ENCODE results near the gene CYP2C19.

GRCh38 chr10:94725871-94726270 lies 36.6 kb upstream of the CYP2C19 start:
- TF ChIP-seq, protein P1, sequence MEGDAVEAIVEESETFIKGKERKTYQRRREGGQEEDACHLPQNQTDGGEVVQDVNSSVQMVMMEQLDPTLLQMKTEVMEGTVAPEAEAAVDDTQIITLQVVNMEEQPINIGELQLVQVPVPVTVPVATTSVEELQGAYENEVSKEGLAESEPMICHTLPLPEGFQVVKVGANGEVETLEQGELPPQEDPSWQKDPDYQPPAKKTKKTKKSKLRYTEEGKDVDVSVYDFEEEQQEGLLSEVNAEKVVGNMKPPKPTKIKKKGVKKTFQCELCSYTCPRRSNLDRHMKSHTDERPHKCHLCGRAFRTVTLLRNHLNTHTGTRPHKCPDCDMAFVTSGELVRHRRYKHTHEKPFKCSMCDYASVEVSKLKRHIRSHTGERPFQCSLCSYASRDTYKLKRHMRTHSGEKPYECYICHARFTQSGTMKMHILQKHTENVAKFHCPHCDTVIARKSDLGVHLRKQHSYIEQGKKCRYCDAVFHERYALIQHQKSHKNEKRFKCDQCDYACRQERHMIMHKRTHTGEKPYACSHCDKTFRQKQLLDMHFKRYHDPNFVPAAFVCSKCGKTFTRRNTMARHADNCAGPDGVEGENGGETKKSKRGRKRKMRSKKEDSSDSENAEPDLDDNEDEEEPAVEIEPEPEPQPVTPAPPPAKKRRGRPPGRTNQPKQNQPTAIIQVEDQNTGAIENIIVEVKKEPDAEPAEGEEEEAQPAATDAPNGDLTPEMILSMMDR (IDR thresholded peaks at IDR 0.05): no peak
- TF ChIP-seq EZH2 (IDR thresholded peaks at IDR 0.05; ENCODE audit: borderline replicate concordance, insufficient read depth, low read depth, low read length, poor library complexity, severe bottlenecking): no peak
